H9 (cell line): Measurements from ENCODE around the gene PTK6. TPM values are rescaled to one million over a fixed set of nuclear protein-coding genes. Genes with fewer than 3 reads are reported as not detected.

Experiments
- DNase-seq: peaks from one replicate; pipeline ENCODE4 v3.0.0-alpha.2; 2017
- H2AFZ ChIP-seq: one replicate; pipeline ENCODE4 v1.6.1; 2013; ENCODE audit warnings: mild to moderate bottlenecking, low read length, control low read depth, moderate library complexity
- H2AK5ac ChIP-seq: 2 replicates; pipeline ENCODE4 v1.6.1; 2013; ENCODE audit warnings: low read length, control low read depth, mixed read lengths; ENCODE audit not compliant: insufficient read length
- H2BK120ac ChIP-seq: one replicate; pipeline ENCODE4 v1.6.1; 2013; ENCODE audit warnings: low read depth, mild to moderate bottlenecking, low read length, control low read depth, inconsistent platforms; ENCODE audit not compliant: poor library complexity, severe bottlenecking
- H2BK12ac ChIP-seq: 2 replicates; pipeline ENCODE4 v1.6.1; 2013; ENCODE audit warnings: low read length, control low read depth, mixed read lengths, low read depth; ENCODE audit not compliant: insufficient read length
- H2BK15ac ChIP-seq: 2 replicates; pipeline ENCODE4 v1.6.1; 2013; ENCODE audit warnings: low read depth, low read length, control low read depth
- H2BK20ac ChIP-seq: one replicate; pipeline ENCODE4 v1.6.1; 2013; ENCODE audit warnings: low read depth, mild to moderate bottlenecking, low read length, control low read depth, inconsistent platforms; ENCODE audit not compliant: poor library complexity, severe bottlenecking
- H2BK5ac ChIP-seq: 2 replicates; pipeline ENCODE4 v1.6.1; 2013; ENCODE audit warnings: low read length, control low read depth, mixed read lengths; ENCODE audit not compliant: insufficient read length
- H3K14ac ChIP-seq: 2 replicates; pipeline ENCODE4 v1.6.1; 2013; ENCODE audit warnings: low read length, control low read depth; ENCODE audit not compliant: insufficient read depth
- H3K18ac ChIP-seq: 2 replicates; pipeline ENCODE4 v1.6.1; 2013; ENCODE audit warnings: low read depth, mild to moderate bottlenecking, mixed read lengths, low read length, control low read depth; ENCODE audit not compliant: insufficient read length
- H3K23ac ChIP-seq: 2 replicates; pipeline ENCODE4 v1.6.1; 2013; ENCODE audit warnings: low read length, control low read depth, mixed read lengths, low read depth; ENCODE audit not compliant: insufficient read length
- H3K23me2 ChIP-seq: 2 replicates; pipeline ENCODE4 v1.6.1; 2013; ENCODE audit warnings: low read depth, mild to moderate bottlenecking, mixed read lengths, low read length, control low read depth; ENCODE audit not compliant: insufficient read length, poor library complexity, severe bottlenecking
- H3K27ac ChIP-seq: 2 replicates; pipeline ENCODE4 v1.5.1; 2013; ENCODE audit warnings: low read length, control low read depth, mixed read lengths, low read depth; ENCODE audit not compliant: insufficient read length
- H3K27me3 ChIP-seq: 2 replicates; pipeline ENCODE4 v1.6.1; 2013; ENCODE audit warnings: low read length, control low read depth, inconsistent platforms; ENCODE audit not compliant: insufficient read depth
- H3K4ac ChIP-seq: 2 replicates; pipeline ENCODE4 v1.6.1; 2013; ENCODE audit warnings: low read depth, mild to moderate bottlenecking, control low read depth, inconsistent platforms, low read length, moderate library complexity
- H3K4me1 ChIP-seq: 2 replicates; pipeline ENCODE4 v1.6.1; 2013; ENCODE audit warnings: low read length, control low read depth, inconsistent platforms; ENCODE audit not compliant: insufficient read depth
- H3K4me2 ChIP-seq: 2 replicates; pipeline ENCODE4 v1.6.1; 2013; ENCODE audit warnings: low read length, control low read depth, mixed read lengths; ENCODE audit not compliant: insufficient read length, insufficient read depth
- H3K56ac ChIP-seq: 2 replicates; pipeline ENCODE4 v1.6.1; 2013; ENCODE audit warnings: low read depth, mild to moderate bottlenecking, mixed read lengths, low read length, control low read depth; ENCODE audit not compliant: insufficient read length
- H3K79me1 ChIP-seq: 2 replicates; pipeline ENCODE4 v1.6.1; 2013; ENCODE audit warnings: low read depth, mild to moderate bottlenecking, moderate library complexity, low read length, control low read depth, inconsistent platforms; ENCODE audit not compliant: insufficient read depth, poor library complexity, severe bottlenecking
- H3K79me2 ChIP-seq: 2 replicates; pipeline ENCODE4 v1.6.1; 2013; ENCODE audit warnings: low read length, control low read depth, inconsistent platforms; ENCODE audit not compliant: insufficient read depth
- H3K9ac ChIP-seq: 2 replicates; pipeline ENCODE4 v1.6.1; 2013; ENCODE audit warnings: low read length, control low read depth, mixed read lengths; ENCODE audit not compliant: insufficient read length; ENCODE audit errors: extremely low read depth
- H3K9me3 ChIP-seq: one replicate; pipeline ENCODE4 v1.6.1; 2013; ENCODE audit warnings: low read depth, low read length, inconsistent platforms; ENCODE audit not compliant: control insufficient read depth
- H3T11ph ChIP-seq: one replicate; pipeline ENCODE4 v1.6.1; 2013; ENCODE audit warnings: mild to moderate bottlenecking, low read length, control low read depth, inconsistent platforms
- H4K20me1 ChIP-seq: one replicate; pipeline ENCODE4 v1.6.1; 2013; ENCODE audit not compliant: control insufficient read depth, insufficient read length, insufficient read depth
- H4K5ac ChIP-seq: 2 replicates; pipeline ENCODE4 v1.6.1; 2013; ENCODE audit warnings: low read depth, mild to moderate bottlenecking, mixed read lengths, low read length, control low read depth; ENCODE audit not compliant: insufficient read length
- H4K8ac ChIP-seq: replicated peaks from 2 replicates; pipeline ENCODE4 v1.6.1; 2013; ENCODE audit warnings: low read length, control low read depth, mixed read lengths, low read depth; ENCODE audit not compliant: insufficient read length
- H4K91ac ChIP-seq: 2 replicates; pipeline ENCODE4 v1.6.1; 2013; ENCODE audit warnings: low read depth, mild to moderate bottlenecking, moderate library complexity, mixed read lengths, low read length, control low read depth; ENCODE audit not compliant: insufficient read length
- H3K27ac Mint-ChIP-seq, 3 experiments: 2 replicates in 2 of 3; 3 replicates in 1 of 3; pipeline ENCODE4 v1.8.0; 2020 to 2021; ENCODE audit warnings: mixed read lengths in 3 of 3, mild to moderate bottlenecking in 1 of 3, moderate library complexity in 1 of 3
- H3K27me3 Mint-ChIP-seq: 2 replicates; pipeline ENCODE4 v1.8.0; 2021; ENCODE audit warnings: low read depth, mild to moderate bottlenecking, moderate library complexity, mixed read lengths
- H3K36me3 Mint-ChIP-seq, 3 experiments: 2 replicates in 2 of 3; 3 replicates in 1 of 3; pipeline ENCODE4 v1.8.0; 2020 to 2021; ENCODE audit warnings: low read depth in 3 of 3, mixed read lengths in 3 of 3; ENCODE audit not compliant: insufficient read depth in 1 of 3
- H3K4me1 Mint-ChIP-seq, 2 experiments: 2 replicates each; pipeline ENCODE4 v1.8.0; 2020; ENCODE audit warnings: mixed read lengths in 2 of 2
- H3K4me3 Mint-ChIP-seq, 2 experiments: 2 replicates in 1 of 2; 3 replicates in 1 of 2; pipeline ENCODE4 v1.8.0; 2020 to 2021; ENCODE audit warnings: mild to moderate bottlenecking in 2 of 2, mixed read lengths in 2 of 2, moderate library complexity in 1 of 2
- H3K9me3 Mint-ChIP-seq, 2 experiments: 2 replicates in 1 of 2; 3 replicates in 1 of 2; pipeline ENCODE4 v1.8.0; 2020; ENCODE audit warnings: mild to moderate bottlenecking in 2 of 2, mixed read lengths in 2 of 2, moderate library complexity in 1 of 2
- WGBS: extraction: QIAGEN DNeasy Blood & Tissue Kit; methylation state at CpG from one replicate; pipeline ENCODE4 v1.1.7; 2013; ENCODE audit warnings: missing lambda C conversion rate, low lambda C conversion rate, mixed read lengths; ENCODE audit not compliant: insufficient read length; ENCODE audit errors: extremely low coverage; 5-methylcytosine and 5-hydroxymethylcytosine counted together
- total RNA-seq: library from RNA; stranded (reverse); gene quantifications from 2 replicates; pipeline ENCODE4 v1.2.1, GENCODE V29; 2021
- TF ChIP-seq, protein P1 (sequence below): fragments of 200-600 bp; sonication (generic); conservative IDR thresholded peaks from 3 replicates; pipeline ENCODE4 v1.8.0; 2021; ENCODE audit warnings: antibody characterized with exemption, mild to moderate bottlenecking

Gene PTK6
- total RNA-seq, 1 experiment from 2014 or later, result 0.46 TPM

DNA sequence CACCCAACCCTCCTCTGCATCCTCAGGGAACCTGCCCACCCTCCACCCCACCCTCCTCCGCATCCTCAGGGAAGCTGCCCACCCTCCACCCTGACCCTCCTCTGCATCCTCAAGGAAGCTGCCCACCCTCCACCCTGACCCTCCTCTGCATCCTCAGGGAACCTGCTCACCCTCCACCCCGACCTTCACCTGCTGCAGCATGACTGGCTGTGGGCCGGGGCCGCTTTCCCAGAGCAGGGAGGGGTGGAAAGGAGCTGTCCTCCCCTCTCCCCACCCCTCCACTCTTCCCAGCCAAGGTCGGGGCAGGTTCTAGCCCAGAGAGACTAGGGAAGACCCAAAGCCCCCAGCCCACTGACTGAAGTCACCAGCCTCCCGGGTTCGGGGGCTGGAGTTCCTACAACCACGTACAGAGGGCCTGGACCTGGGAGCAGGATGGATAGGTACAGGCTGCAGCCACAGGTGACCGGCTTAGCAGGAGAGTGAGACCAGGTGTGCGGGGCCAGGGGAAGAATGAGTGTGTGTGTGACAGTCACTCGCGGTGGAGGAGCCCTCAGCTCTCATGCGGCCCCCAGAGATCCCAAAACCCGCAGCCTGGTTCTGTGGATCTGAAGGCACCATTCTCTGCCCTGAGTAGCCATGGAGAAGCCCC, 49.9 kb downstream of the PTK6 start:
- H3K79me1 ChIP-seq, result no peaks in the 10 kb centered on the region
- H2AK5ac ChIP-seq, result no peak overlapping the region
- H4K91ac ChIP-seq, result no peak overlapping the region
- no peaks in the 10 kb centered on the region for H3K9me3 ChIP-seq
- H3K14ac ChIP-seq, result no peak overlapping the region
- DNase-seq, result no peak
- H3K56ac ChIP-seq, result no peak overlapping the region
- no peak overlapping the region for H3K4ac ChIP-seq
- TF ChIP-seq, protein P1, sequence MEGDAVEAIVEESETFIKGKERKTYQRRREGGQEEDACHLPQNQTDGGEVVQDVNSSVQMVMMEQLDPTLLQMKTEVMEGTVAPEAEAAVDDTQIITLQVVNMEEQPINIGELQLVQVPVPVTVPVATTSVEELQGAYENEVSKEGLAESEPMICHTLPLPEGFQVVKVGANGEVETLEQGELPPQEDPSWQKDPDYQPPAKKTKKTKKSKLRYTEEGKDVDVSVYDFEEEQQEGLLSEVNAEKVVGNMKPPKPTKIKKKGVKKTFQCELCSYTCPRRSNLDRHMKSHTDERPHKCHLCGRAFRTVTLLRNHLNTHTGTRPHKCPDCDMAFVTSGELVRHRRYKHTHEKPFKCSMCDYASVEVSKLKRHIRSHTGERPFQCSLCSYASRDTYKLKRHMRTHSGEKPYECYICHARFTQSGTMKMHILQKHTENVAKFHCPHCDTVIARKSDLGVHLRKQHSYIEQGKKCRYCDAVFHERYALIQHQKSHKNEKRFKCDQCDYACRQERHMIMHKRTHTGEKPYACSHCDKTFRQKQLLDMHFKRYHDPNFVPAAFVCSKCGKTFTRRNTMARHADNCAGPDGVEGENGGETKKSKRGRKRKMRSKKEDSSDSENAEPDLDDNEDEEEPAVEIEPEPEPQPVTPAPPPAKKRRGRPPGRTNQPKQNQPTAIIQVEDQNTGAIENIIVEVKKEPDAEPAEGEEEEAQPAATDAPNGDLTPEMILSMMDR, result no peak
- no peak overlapping the region for H2AFZ ChIP-seq
- Mint-ChIP-seq H3K27ac (no peak overlapping the region), H3K4me3 (peak overlapping the region; percentile 33 to 69; a peak in 4 of 5 replicates), H3K9me3 (peaks cover 2 to 9% of the 10 kb centered on the region in 2 experiments; a peak in 4 of 5 replicates), H3K27me3 (peaks cover 51% of the 10 kb centered on the region), H3K4me1 (peaks cover 5 to 14% of the 10 kb centered on the region in 2 experiments), H3K36me3 (peaks cover 7 to 15% (median 11%) of the 10 kb centered on the region in 3 experiments)
- no peak overlapping the region for H2BK12ac ChIP-seq
- WGBS, result no CpG with 5 or more reads among the region's 14 CpGs
- H3K27ac ChIP-seq, result no peak overlapping the region
- H3K9ac ChIP-seq, result no peak overlapping the region
- no peak overlapping the region for H3T11ph ChIP-seq
- no peak overlapping the region for H2BK5ac ChIP-seq
- H3K27me3 ChIP-seq, result no peaks in the 10 kb centered on the region; the same call in 1 of the 2 replicates
- H4K8ac ChIP-seq, result no peak overlapping the region
- H2BK20ac ChIP-seq, result no peak overlapping the region
- no peak overlapping the region for H3K23ac ChIP-seq
- H3K4me1 ChIP-seq, result no peaks in the 10 kb centered on the region
- no peaks in the 10 kb centered on the region for H3K79me2 ChIP-seq
- H3K23me2 ChIP-seq, result no peaks in the 10 kb centered on the region
- H3K4me2 ChIP-seq, result no peak overlapping the region
- no peak overlapping the region for H2BK120ac ChIP-seq
- no peak overlapping the region for H2BK15ac ChIP-seq
- H4K20me1 ChIP-seq, result no peaks in the 10 kb centered on the region
- H3K18ac ChIP-seq, result no peak overlapping the region
- H4K5ac ChIP-seq, result no peak overlapping the region
